Neural cell (in vitro differentiated cells): ENCODE measurements around the gene SIK3. TPM values are rescaled to one million over a fixed set of nuclear protein-coding genes. Genes with fewer than 3 reads are reported as not detected.

ENCODE experiments used
- H2AFZ ChIP-seq: fragments of 200-600, 300-800 bp; sonication (generic), shearing (Covaris generic); 2 replicates; pipeline ENCODE4 v1.6.0; 2014; ENCODE audit warnings: low read depth, mild to moderate bottlenecking, antibody characterized with exemption, low read length, moderate library complexity
- H3F3A ChIP-seq: fragments of 200-600 bp; shearing (Covaris generic); 2 replicates; pipeline ENCODE4 v1.6.1; 2016; ENCODE audit warnings: mild to moderate bottlenecking, moderate library complexity, mixed read lengths, antibody characterized with exemption, low read length; ENCODE audit not compliant: insufficient read depth, poor library complexity, severe bottlenecking
- H3K27ac ChIP-seq: fragments of 200-600, 300-800 bp; sonication (generic), shearing (Covaris generic); 2 replicates; pipeline ENCODE4 v1.5.1; 2014; ENCODE audit warnings: mild to moderate bottlenecking, low read length, moderate library complexity
- H3K27me3 ChIP-seq: fragments of 300-800, 200-600 bp; sonication (generic), shearing (Covaris generic); 2 replicates; pipeline ENCODE4 v1.6.0; 2014; ENCODE audit warnings: mild to moderate bottlenecking, low read depth, low read length, moderate library complexity; ENCODE audit not compliant: insufficient read depth
- H3K36me3 ChIP-seq: fragments of 300-800, 200-600 bp; sonication (generic), shearing (Covaris generic); 2 replicates; pipeline ENCODE4 v1.5.1; 2014; ENCODE audit warnings: mild to moderate bottlenecking, antibody characterized with exemption, low read length, moderate library complexity; ENCODE audit not compliant: insufficient read depth
- H3K4me2 ChIP-seq: fragments of 300-800, 200-600 bp; sonication (generic), shearing (Covaris generic); 2 replicates; pipeline ENCODE4 v1.6.0; 2014; ENCODE audit warnings: mild to moderate bottlenecking, low read length
- H3K4me3 ChIP-seq: fragments of 300-800, 200-600 bp; sonication (generic), shearing (Covaris generic); 2 replicates; pipeline ENCODE4 v1.5.1; 2014; ENCODE audit warnings: mild to moderate bottlenecking, low read length, moderate library complexity
- H3K79me2 ChIP-seq: fragments of 200-600 bp; shearing (Covaris generic); replicated peaks from 2 replicates; pipeline ENCODE4 v1.6.0; 2014; ENCODE audit warnings: mild to moderate bottlenecking, low read length, moderate library complexity; ENCODE audit not compliant: insufficient read depth
- H3K9ac ChIP-seq: fragments of 300-800, 200-600 bp; sonication (generic), shearing (Covaris generic); 2 replicates; pipeline ENCODE4 v1.6.1; 2016; ENCODE audit warnings: mild to moderate bottlenecking, low read length, mixed read lengths
- H3K9me2 ChIP-seq: fragments of 200-600 bp; shearing (Covaris generic); 2 replicates; pipeline ENCODE4 v1.6.1; 2016; ENCODE audit warnings: mild to moderate bottlenecking, low read length, mixed read lengths; ENCODE audit not compliant: insufficient read depth
- H3K9me3 ChIP-seq: fragments of 200-600, 300-800 bp; sonication (generic), shearing (Covaris generic); 2 replicates; pipeline ENCODE4 v1.6.1; 2016; ENCODE audit warnings: mild to moderate bottlenecking, mixed run types, low read length, moderate library complexity, mixed read lengths
- H4K20me1 ChIP-seq: fragments of 200-600 bp; shearing (Covaris generic); 2 replicates; pipeline ENCODE4 v1.6.1; 2016; ENCODE audit warnings: mild to moderate bottlenecking, mixed run types; ENCODE audit not compliant: insufficient read depth
- EP300 ChIP-seq: fragments of 450-650 bp; conservative IDR thresholded peaks from 2 replicates; pipeline ENCODE4 v1.6.1; 2014; ENCODE audit warnings: antibody characterized with exemption, mild to moderate bottlenecking, moderate library complexity; ENCODE audit not compliant: poor library complexity, severe bottlenecking
- EZH2 ChIP-seq: fragments of 200-600, 300-800 bp; shearing (Covaris generic), sonication (generic); IDR thresholded peaks from 2 replicates; pipeline ENCODE4 v1.6.1; 2014; ENCODE audit warnings: antibody characterized with exemption, low read length, borderline replicate concordance, mild to moderate bottlenecking; ENCODE audit not compliant: insufficient read depth, poor library complexity, severe bottlenecking
- MXI1 ChIP-seq: fragments of 450-650 bp; conservative IDR thresholded peaks from 2 replicates; pipeline ENCODE4 v1.6.1; 2014; ENCODE audit warnings: antibody characterized with exemption, mild to moderate bottlenecking; ENCODE audit not compliant: poor library complexity, severe bottlenecking
- POLR2AphosphoS5 ChIP-seq: IDR thresholded peaks from 2 replicates; pipeline ENCODE4 v1.6.1; 2012
- RAD21 ChIP-seq: fragments of 450-650 bp; conservative IDR thresholded peaks from 2 replicates; pipeline ENCODE4 v1.6.1; 2014; ENCODE audit warnings: antibody characterized with exemption, mild to moderate bottlenecking, moderate library complexity
- SMC3 ChIP-seq: fragments of 450-650 bp; conservative IDR thresholded peaks from 2 replicates; pipeline ENCODE4 v1.6.1; 2014; ENCODE audit warnings: antibody characterized with exemption, mild to moderate bottlenecking, moderate library complexity; ENCODE audit not compliant: poor library complexity
- TAF1 ChIP-seq: IDR thresholded peaks from 2 replicates; pipeline ENCODE4 v1.6.1; 2012; ENCODE audit warnings: low read depth
- polyA plus RNA-seq: library from polyadenylated mRNA; depleted of rRNA; stranded (reverse); fragments of >200 nt; gene quantifications from 2 replicates; pipeline ENCODE4 v1.2.3, GENCODE V29; 2014
- TF ChIP-seq, protein P1 (sequence below): IDR thresholded peaks from 2 replicates; pipeline ENCODE4 v1.6.1; 2012; ENCODE audit warnings: borderline replicate concordance
- TF ChIP-seq, protein P2 (sequence below): fragments of 450-650 bp; IDR thresholded peaks from 2 replicates; pipeline ENCODE4 v1.5.1; 2014; ENCODE audit warnings: antibody characterized with exemption, mild to moderate bottlenecking, moderate library complexity; ENCODE audit not compliant: poor library complexity, severe bottlenecking

The SIK3 gene
- polyA plus RNA-seq, 1 donor from 2014 or later = 11.2 TPM

DNA sequence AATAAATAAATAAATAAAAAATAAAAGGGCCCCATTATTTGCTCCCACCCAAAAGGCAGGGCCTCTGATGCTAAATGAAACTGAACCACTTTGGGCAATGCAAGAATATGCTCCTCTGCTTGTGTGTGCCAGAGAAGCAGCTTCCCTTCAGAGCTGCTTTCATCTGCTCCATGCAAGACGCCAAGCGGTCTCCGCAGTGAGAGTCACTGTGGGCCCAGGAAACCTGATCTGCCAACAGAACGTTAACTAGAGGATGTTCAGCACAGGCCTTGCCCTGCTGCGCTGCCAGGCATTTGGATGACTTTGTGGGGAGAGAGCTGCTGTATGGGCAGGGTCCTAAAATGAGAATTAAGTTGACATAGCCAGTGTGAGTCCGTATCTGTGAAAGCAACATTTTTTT, 217.1 kb downstream of the SIK3 start:
- no peaks in the 10 kb centered on the region for H3K9me2 ChIP-seq
- H2AFZ ChIP-seq = no peak overlapping the region
- no peaks in the 10 kb centered on the region for H3K36me3 ChIP-seq
- no peak overlapping the region for H3K4me2 ChIP-seq
- no peak overlapping the region for H3K9ac ChIP-seq
- H3K4me3 ChIP-seq = no peak overlapping the region
- no peaks in the 10 kb centered on the region for H3F3A ChIP-seq
- H4K20me1 ChIP-seq = no peaks in the 10 kb centered on the region
- no peak overlapping the region for H3K27ac ChIP-seq
- no peaks in the 10 kb centered on the region for H3K79me2 ChIP-seq
- H3K27me3 ChIP-seq = no peaks in the 10 kb centered on the region
- TF ChIP-seq, protein P1, sequence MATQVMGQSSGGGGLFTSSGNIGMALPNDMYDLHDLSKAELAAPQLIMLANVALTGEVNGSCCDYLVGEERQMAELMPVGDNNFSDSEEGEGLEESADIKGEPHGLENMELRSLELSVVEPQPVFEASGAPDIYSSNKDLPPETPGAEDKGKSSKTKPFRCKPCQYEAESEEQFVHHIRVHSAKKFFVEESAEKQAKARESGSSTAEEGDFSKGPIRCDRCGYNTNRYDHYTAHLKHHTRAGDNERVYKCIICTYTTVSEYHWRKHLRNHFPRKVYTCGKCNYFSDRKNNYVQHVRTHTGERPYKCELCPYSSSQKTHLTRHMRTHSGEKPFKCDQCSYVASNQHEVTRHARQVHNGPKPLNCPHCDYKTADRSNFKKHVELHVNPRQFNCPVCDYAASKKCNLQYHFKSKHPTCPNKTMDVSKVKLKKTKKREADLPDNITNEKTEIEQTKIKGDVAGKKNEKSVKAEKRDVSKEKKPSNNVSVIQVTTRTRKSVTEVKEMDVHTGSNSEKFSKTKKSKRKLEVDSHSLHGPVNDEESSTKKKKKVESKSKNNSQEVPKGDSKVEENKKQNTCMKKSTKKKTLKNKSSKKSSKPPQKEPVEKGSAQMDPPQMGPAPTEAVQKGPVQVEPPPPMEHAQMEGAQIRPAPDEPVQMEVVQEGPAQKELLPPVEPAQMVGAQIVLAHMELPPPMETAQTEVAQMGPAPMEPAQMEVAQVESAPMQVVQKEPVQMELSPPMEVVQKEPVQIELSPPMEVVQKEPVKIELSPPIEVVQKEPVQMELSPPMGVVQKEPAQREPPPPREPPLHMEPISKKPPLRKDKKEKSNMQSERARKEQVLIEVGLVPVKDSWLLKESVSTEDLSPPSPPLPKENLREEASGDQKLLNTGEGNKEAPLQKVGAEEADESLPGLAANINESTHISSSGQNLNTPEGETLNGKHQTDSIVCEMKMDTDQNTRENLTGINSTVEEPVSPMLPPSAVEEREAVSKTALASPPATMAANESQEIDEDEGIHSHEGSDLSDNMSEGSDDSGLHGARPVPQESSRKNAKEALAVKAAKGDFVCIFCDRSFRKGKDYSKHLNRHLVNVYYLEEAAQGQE = no peak
- TF ChIP-seq MXI1 = no peak
- no peak for TF ChIP-seq POLR2AphosphoS5
- TF ChIP-seq, protein P2, sequence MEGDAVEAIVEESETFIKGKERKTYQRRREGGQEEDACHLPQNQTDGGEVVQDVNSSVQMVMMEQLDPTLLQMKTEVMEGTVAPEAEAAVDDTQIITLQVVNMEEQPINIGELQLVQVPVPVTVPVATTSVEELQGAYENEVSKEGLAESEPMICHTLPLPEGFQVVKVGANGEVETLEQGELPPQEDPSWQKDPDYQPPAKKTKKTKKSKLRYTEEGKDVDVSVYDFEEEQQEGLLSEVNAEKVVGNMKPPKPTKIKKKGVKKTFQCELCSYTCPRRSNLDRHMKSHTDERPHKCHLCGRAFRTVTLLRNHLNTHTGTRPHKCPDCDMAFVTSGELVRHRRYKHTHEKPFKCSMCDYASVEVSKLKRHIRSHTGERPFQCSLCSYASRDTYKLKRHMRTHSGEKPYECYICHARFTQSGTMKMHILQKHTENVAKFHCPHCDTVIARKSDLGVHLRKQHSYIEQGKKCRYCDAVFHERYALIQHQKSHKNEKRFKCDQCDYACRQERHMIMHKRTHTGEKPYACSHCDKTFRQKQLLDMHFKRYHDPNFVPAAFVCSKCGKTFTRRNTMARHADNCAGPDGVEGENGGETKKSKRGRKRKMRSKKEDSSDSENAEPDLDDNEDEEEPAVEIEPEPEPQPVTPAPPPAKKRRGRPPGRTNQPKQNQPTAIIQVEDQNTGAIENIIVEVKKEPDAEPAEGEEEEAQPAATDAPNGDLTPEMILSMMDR = no peak
- TF ChIP-seq SMC3 = no peak
- no peak for TF ChIP-seq TAF1
- TF ChIP-seq EZH2 = no peak
- TF ChIP-seq RAD21 = no peak
- no peak for TF ChIP-seq EP300
- no peaks in the 10 kb centered on the region for H3K9me3 ChIP-seq

DNA sequence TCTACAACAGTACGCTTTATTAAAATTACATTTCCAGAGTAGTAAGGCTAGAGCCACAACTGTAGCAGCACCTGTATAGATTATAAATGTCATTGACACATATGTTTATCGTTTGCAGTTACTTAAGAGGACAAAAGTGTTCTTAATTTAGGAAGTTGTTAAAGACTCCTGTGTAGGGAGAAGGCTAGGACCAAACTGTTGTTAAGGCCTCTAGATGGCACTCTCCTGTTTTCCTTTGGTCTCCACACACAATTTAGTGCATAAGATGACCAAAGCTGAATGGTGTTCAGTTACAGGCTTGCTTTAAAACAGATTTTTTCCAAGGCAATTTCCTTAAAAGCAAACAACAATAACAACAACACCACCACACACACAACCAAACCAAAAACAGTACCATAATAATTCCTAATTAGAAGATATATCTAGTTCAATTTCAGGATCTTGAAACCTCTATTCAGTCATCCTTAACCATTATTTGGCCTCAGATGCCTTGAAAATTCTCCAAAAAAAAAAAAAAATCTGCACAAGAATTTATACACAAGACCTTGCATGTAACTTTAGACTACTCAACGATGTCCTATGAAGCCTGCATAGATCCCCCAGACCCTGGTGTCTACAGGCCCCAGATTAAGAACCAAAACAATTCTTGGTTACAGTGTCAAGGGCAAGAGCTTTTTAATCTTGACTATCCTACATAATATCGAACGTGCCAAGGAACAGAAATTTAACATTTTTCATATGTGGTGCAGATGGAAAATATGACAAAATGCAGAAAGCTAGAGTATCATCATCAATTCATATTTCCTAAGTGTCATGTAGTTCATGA, 218.2 kb downstream of the SIK3 start:
- TF ChIP-seq EZH2 (no peak), TAF1 (no peak), RAD21 (peak; percentile 83), MXI1 (no peak), POLR2AphosphoS5 (no peak), SMC3 (peak; percentile 93), EP300 (no peak)
- TF ChIP-seq, protein P1 = no peak
- TF ChIP-seq, protein P2 = peak; percentile 82
- Histone ChIP-seq H3K79me2 (no peaks in the 10 kb centered on the region), H3K4me2 (no peak overlapping the region), H3K27ac (no peak overlapping the region), H3K27me3 (no peaks in the 10 kb centered on the region), H3K36me3 (no peaks in the 10 kb centered on the region), H2AFZ (no peak overlapping the region), H3K9ac (no peak overlapping the region), H4K20me1 (no peaks in the 10 kb centered on the region), H3K9me3 (no peaks in the 10 kb centered on the region), H3K9me2 (no peaks in the 10 kb centered on the region), H3K4me3 (no peak overlapping the region), H3F3A (no peaks in the 10 kb centered on the region)
